ENCODE results near the gene USP25.
"Not testable (repeated sequence)": the region's sequence is repeated elsewhere in the genome, so short reads cannot be mapped to it uniquely, and the experiment has no call there.

USP25 gene

DNA sequence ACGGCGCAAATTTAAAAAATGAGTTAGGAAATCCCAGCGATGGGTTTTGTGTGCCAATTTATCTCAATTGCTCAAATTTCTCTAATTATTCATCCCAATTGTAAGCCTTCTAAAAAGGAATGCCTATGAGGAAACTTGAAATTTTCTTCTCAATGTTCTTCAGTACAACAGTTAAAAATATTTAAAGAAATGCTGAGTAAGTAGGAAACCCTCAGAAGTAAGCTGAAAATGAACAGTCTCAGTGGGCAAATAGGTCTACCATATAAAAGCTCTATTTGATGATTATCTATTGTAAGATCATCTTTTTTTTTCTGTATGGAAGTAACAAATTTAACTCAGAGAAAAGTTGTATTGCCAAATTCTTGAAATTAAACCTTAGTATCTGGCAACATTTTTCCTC is 1.7 kb upstream of the USP25 start:
- in situ Hi-C loops (cut with HindIII; ENCODE audit: low pct_ligation_motif_present, low pct_unique_long_range_greater_than_20kb, low sequenced_read_pairs): no loop called here
- DNase-seq: no peak

DNA sequence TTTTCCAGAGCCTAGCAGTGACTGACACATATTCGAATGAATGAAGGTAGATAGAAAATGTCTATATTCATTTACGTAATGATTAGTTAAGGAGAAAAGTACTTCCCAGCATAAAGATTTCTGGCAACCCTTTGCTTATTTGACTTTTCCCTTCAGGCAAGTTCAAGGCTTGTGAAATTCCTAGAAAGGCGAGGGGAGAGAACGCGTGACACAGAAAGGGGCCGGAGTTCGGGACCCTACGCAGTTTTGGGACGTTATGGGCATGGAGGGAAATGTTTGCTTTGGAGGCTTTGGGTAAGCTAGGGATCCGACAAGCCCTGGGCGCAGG is 472 bp upstream of the USP25 start:
- DNase-seq: no peak
- in situ Hi-C loops (cut with HindIII; ENCODE audit: low pct_ligation_motif_present, low pct_unique_long_range_greater_than_20kb, low sequenced_read_pairs): no loop called here

DNA sequence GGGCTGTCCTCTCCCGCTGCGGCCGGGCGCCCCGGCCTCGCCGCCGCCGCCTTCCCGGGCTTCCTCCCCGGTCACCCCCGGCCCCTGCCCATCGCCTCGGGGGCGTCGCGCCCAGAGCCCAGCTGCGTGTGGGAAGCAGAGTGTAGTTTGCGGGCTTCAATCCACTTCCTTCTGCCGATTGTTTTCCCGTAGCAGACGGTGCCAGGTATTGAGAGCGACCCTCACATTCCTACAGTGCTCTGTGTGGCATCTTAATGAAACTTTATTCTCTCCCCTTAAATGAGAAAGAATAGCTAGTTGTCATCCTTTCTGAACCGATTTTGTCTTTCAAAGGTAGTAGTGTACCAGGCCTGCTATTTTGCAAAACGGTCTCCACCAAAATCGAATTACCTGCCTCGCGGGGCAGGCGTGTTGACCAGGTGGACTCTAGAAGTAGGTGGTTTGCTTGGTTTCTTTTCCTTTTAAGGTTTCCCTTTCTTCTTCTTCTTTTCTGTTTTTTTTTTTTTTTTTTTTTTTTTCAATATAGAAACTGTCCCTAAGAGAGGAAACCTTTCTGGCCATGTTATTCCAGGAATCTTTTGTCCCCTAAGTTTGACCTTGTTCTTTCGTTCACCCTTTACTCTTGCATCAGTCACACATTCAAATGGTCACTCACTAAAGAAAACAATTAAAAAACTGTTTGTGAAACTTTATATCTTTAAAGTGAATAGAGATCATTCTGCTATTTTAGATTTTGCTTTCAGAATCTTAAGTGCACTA is 881 bp downstream of the USP25 start:
- DNase-seq: no peak
- in situ Hi-C loops (cut with HindIII; ENCODE audit: low pct_ligation_motif_present, low pct_unique_long_range_greater_than_20kb, low sequenced_read_pairs): no loop called here

DNA sequence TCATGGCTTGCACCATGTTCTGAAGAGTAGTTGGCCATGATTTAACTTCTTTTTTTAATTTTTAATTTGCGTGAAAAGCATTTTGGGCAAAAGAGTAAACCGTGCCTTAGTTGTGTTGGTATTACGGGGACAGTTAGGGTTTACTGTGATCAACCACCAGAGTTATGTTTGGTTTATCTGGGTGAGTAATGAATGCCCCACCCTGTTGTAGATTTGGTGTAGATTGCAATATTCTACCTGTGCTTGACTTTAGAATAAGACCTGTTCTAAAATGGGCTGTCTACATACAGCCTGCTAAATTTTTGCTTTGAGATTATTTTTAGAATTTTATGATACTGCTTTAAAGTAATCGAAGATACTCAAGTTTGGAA is 1.4 kb downstream of the USP25 start:
- no peak for DNase-seq
- in situ Hi-C loops (cut with HindIII; ENCODE audit: low pct_ligation_motif_present, low pct_unique_long_range_greater_than_20kb, low sequenced_read_pairs): no loop called here

DNA sequence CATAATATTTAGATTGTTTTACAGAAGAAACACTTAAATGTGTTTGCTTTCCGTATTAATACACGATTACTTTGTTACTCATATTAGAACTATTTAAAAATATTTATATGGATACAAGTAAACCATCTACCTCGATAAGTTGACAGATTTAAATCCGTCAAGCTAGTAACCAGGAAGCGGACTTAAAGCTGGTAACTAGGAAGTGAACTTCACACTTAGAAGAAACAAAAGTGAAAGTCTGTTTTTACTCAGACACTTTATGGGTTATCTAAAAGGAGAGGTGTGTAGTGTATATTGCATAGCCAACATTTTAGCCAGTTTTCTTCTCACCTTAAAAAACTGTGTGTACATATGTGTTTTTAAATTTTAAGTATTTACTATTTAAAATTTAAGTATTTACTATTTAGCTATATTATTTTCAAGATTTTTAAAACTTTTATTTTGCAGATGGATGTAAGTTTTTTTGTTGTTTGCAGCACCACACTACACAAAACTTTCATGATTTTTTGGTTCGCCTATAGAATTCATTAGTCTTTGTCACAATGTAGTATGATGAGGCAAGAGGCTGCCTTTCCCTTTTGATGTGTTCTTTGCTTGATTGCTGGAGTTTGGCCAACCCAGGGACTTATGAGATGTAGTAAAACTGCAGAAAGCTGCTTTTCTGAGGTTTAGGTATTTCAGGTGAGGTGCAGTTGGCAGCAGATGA is 2.7 kb downstream of the USP25 start:
- DNase-seq: peak; percentile 84
- in situ Hi-C loops (cut with HindIII; ENCODE audit: low pct_ligation_motif_present, low pct_unique_long_range_greater_than_20kb, low sequenced_read_pairs): no loop called here

DNA sequence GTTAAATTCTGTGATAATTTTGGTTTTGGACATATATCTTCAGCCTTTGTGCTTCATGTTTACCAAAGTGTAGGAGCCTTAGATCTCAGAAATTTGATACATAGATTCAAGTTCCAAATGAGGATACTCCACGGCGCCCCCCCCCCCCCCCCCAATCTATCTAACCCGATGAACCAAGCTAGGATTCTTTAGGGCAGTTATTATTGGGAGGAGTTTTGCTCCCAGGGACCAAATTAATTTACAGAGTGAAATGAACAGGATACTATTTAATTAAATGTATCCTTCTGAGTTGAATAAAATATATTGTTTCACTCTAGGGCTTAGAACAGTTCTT is 3.2 kb downstream of the USP25 start:
- DNase-seq: no peak
- in situ Hi-C loops (cut with HindIII; ENCODE audit: low pct_ligation_motif_present, low pct_unique_long_range_greater_than_20kb, low sequenced_read_pairs): no loop called here

DNA sequence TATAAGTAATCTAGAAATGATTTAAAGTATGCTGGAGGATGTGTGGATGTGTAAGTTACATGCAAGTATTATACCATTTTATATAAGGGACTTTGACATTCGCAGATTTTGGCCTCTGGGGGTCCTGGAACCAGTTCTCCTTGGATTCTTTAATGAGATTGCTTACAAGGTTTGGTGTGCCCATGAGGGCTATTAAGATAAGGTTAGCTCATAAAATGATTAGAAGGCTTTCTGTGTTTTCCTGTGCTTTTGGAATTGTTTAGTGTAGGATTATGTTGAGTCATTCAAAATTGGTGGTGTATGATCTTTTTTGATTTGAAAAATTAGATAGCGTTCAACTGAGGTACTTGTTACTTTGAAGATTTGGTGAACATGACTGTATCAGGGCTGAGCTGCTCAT is 5.6 kb downstream of the USP25 start:
- in situ Hi-C loops (cut with HindIII; ENCODE audit: low pct_ligation_motif_present, low pct_unique_long_range_greater_than_20kb, low sequenced_read_pairs): no loop called here
- DNase-seq: no peak

DNA sequence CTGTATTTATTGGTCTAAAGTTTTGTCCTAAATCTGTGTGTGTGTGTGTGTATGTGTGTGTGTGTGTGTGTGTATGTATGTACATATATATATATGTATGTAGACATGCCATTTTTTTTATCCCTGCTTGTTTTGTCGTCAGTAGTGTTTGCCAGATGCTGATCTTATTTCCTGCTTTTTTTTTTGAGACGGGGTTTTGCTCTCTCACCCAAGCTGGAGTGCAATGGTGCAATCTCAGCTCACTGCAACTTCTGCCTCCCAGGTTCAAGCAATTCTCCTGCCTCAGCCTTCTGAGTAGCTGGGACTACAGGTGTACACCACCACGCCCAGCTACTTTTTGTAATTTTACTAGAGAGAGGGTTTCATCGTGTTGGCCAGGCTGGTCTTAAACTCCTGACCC is 6.1 kb downstream of the USP25 start:
- in situ Hi-C loops (cut with HindIII; ENCODE audit: low pct_ligation_motif_present, low pct_unique_long_range_greater_than_20kb, low sequenced_read_pairs); DNase-seq: not testable (repeated sequence)

DNA sequence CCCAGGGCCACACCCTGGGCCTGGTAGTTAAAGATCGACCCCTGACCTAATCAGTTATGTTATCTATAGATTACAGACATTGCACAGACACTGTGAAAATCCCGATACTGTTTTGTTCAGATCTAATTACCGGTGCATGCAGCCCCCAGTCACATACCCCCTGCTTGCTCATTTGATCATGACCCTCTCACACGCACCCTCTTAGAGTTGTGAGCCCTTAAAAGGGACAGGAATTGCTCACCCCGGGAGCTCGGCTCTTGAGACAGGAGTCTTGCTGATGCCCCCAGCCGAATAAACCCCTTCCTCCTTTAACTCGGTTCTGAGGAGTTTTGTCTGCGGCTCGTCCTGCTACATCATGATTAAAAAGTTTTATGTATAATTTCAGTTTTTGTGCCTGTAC is 9.0 kb downstream of the USP25 start:
- DNase-seq; in situ Hi-C loops (cut with HindIII; ENCODE audit: low pct_ligation_motif_present, low pct_unique_long_range_greater_than_20kb, low sequenced_read_pairs): not testable (repeated sequence)

DNA sequence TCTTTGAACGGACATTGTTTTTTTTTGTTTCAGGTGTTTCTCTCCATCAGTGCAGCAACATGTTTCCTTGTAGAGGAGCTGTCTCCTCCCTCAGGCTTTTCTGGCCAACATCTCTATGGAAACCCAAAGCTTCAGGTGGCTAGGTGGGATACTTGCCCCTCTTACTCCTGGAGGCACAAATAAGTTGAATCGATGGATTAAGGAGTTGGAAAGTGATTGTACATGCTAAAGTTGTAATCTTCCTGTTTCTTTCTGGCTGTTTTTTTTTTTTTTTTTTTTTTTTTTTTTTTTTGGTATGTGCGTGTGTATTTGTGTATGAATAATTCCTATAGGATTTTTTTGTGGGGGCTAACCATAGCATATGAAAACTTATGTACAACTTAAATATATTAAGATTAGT is 10.6 kb downstream of the USP25 start:
- in situ Hi-C loops (cut with HindIII; ENCODE audit: low pct_ligation_motif_present, low pct_unique_long_range_greater_than_20kb, low sequenced_read_pairs): no loop called here
- no peak for DNase-seq

DNA sequence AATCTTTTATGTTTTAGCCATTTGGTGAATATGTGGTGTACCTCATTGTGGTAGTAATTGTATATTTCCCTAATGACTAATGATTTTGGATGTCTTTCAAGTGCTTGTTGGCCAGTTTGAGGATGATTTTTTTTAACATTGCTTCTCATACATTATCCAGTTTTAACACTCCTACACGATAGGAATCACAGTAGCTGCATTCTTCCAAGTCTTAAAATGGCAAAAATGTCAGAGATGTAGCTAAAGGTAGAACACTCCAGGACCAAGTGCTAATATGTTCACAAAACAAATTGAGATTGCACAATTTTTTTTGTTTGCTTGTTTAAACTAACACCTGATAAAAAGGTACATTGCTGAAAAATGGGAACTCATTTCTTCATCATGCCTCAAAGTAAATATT is 11.7 kb downstream of the USP25 start:
- in situ Hi-C loops (cut with HindIII; ENCODE audit: low pct_ligation_motif_present, low pct_unique_long_range_greater_than_20kb, low sequenced_read_pairs): no loop called here
- no peak for DNase-seq

DNA sequence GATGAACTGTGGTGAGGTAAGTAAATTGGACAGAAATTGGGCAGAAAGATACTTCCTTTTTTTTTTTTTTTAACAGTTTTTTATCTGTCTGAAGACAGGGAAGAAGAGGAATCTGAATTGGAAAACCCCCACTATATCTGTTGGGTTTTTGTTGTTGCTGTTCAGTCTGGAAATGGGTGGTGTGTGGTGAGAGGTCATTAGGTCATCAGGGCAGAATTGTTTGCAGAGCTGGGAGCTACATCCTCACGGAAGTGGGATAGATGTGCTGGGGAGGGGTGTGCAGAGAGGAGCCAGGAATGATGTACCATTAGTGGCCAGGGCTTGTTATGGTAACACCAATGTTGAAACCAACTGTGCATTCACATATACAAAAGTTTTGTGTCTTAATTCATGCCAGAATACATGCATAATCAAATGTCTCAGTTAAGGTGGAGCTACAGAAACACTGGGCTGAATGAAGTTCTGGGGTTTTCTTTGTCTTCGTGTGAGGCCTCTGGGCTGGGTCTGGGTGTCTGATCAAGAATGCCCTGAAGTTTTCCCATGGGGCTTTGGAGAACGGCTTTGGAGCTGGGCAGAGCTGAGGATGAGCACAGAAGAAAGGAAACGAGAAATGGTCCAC is 12.4 kb downstream of the USP25 start:
- in situ Hi-C loops (cut with HindIII; ENCODE audit: low pct_ligation_motif_present, low pct_unique_long_range_greater_than_20kb, low sequenced_read_pairs): no loop called here
- DNase-seq: no peak

DNA sequence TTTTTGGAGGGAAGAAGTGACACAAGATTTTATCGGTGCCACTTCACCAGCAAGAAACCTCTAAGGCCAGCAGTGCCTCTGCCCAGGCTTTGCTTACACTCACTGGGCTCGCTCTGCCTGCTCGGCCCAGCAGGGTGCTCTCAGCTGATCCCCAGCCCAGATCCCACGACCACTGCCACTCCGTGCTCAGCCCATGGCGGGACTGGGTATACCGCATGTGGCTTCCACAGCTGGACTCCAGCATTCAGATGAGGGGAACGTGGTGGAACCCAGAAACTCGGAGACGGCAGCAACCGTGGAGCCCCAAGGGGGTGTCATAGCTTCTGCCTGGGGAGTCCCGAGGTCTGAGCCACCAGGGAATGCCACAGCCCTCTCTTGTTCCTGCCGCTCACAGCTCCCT is 12.9 kb downstream of the USP25 start:
- DNase-seq: no peak
- in situ Hi-C loops (cut with HindIII; ENCODE audit: low pct_ligation_motif_present, low pct_unique_long_range_greater_than_20kb, low sequenced_read_pairs): no loop called here

DNA sequence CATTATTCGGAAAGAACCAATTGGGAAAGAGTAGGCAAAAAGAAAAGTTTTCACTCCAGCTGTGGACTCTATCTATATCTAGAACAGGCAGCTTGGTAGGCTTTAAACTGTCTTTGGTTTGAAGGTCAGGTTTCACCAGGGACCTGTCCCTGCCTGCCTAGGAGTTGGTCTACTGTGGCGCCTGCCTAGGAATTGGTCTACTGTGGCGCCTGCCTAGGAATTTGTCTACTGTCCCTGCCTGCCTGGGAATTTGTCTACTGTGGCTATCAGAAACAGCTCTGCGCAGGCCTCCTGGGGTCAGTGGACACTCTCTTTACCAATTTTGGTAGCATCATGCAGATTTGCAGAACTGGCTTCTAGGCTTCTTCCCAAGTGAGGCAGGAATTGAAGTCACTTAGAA is 13.8 kb downstream of the USP25 start:
- DNase-seq: no peak
- in situ Hi-C loops (cut with HindIII; ENCODE audit: low pct_ligation_motif_present, low pct_unique_long_range_greater_than_20kb, low sequenced_read_pairs): no loop called here

DNA sequence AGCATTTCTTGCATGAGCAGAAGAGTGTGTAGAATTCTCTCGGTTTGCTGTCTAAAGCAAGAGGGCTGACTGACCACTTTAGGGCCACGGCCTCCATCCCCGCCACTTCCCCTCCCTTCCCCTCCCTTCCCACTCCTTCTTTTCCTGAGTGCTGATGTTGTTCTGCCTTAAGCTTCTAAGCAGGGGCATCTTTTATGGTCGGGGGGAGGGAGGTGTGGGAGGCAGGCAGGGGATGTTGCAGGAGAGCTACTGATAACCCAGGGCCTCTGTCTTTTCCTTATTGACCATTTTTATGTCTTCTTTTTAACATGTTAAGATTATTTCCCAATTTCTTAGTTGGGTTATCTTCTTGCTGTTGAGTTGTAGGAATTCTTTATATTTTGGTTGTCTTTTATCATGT is 15.1 kb downstream of the USP25 start:
- in situ Hi-C loops (cut with HindIII; ENCODE audit: low pct_ligation_motif_present, low pct_unique_long_range_greater_than_20kb, low sequenced_read_pairs): no loop called here
- no peak for DNase-seq

DNA sequence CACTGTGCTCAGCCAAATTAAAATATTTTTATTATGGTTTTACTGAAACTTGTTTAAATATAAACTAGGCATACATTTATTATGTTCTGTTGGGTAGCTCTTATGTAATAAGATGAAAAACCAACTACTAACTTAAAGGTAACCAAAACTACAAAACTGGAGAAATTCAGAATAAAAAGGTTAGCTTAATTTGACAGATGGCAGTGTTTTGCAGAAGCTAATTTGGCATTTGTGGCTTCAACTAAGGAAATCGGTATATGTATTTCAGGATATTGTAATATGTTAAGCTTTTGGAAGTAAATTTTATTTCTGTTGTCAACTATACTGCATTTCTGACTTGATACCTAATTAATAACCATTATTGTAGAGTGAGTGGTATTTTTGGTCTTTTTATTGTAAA is 18.8 kb downstream of the USP25 start:
- in situ Hi-C loops (cut with HindIII; ENCODE audit: low pct_ligation_motif_present, low pct_unique_long_range_greater_than_20kb, low sequenced_read_pairs): no loop called here
- DNase-seq: no peak

DNA sequence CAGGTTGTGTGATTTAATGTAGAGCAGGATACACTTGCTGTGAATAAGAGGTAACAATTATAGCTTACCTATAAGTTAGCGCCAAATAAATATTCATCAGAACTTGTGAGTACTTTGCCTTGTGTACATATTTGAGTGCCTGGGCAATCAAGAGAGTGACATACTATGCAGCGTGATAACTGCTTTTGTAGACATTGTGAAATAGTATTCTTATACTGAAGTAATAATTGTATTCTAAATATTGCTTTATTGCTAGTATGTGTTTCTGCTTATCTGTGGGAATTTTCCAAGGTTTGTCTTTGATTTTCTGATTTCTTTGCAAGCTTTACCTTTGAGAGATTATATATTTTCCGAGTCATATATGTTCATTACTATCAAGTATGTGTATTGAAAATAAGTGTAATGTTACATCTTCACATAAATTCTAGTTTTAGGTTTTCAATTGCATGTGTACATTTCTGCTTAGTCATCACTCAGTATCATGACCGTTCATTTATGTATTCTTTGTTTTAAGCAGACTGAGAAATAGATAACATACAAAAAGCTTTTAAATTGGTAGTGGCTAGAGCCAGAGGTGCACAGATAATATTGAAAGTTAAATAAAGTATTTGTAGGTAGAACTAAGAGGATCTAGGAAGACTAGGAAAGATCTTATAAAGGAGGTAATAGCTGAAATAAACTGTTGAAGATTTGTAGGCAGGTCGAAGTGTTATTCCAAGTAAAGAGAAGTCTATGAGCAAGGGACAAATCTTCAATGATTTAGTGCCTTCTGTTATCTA is 19.5 kb downstream of the USP25 start:
- in situ Hi-C loops (cut with HindIII; ENCODE audit: low pct_ligation_motif_present, low pct_unique_long_range_greater_than_20kb, low sequenced_read_pairs): no loop called here
- DNase-seq: no peak

DNA sequence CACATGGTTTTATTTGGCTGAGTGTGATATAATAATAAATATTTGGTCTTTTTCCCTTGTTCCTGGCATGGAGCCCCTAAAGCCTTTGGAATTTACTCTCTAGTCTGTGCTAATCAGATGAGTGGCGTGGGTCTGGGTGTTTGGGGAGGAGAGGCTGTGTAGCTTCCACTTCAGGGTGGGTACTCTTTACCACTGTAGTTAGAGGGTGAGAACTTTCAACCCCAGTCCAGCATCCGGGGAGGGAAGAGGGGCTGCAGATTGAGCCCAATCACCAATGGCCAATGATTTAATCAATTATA is 20.0 kb downstream of the USP25 start:
- DNase-seq: no peak
- in situ Hi-C loops (cut with HindIII; ENCODE audit: low pct_ligation_motif_present, low pct_unique_long_range_greater_than_20kb, low sequenced_read_pairs): no loop called here

DNA sequence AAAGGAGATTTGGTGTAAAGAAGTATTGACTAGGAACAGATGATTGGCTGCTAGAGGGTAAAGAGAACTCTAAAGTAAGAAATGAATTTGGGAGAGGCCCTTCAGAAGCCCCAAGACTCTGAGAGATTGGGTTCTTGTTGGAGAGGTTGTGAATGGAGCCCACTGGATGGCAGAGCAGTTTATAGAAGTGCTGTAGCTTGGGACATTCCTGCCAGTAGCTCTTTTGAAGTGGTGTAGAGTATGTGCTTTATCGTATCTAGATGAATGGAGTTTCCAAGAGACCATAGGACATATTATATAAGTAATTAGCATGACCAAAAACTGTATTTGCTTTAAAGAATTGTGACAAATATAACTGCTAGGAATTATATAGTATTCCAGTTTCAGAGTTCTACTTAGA is 21.3 kb downstream of the USP25 start:
- in situ Hi-C loops (cut with HindIII; ENCODE audit: low pct_ligation_motif_present, low pct_unique_long_range_greater_than_20kb, low sequenced_read_pairs): no loop called here
- no peak for DNase-seq

DNA sequence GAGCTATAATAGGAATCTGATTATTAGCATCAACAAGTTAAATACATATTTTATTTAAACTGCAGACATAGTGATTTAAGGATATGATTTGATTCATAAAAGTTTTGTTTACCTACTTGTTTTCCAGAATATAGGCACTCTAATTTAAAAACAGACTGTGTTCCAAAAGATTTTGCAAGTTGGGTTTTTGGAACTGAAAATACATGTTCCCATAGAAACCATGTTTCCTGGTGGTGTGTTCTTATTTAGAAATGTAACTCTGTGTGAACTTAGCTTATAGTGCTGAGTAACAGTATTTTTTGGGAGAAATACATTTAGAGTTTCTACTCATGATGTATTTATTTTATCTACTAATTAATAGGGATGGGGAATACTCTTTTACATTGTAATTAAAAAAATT is 21.8 kb downstream of the USP25 start:
- no peak for DNase-seq
- in situ Hi-C loops (cut with HindIII; ENCODE audit: low pct_ligation_motif_present, low pct_unique_long_range_greater_than_20kb, low sequenced_read_pairs): no loop called here

Data from ACHN (cell line).